GM10248 (cell line): ENCODE data around the gene ATP9A.

Experiments
- CTCF ChIA-PET: fragments of 300-600 bp; sonication (Branson Sonifier 250); formaldehyde crosslinking; extraction: SDS; loops from one replicate; lab custom pipeline; 2021; ENCODE audit warnings: antibody characterized with exemption; lab: Yijun Ruan, JAX
- POLR2A ChIA-PET: fragments of 350-650 bp; sonication (Branson Sonifier 250); formaldehyde crosslinking; extraction: SDS; loops from one replicate; lab custom pipeline; 2020; ENCODE audit warnings: antibody characterized with exemption; lab: Yijun Ruan, JAX
- DNase-seq: peaks from one replicate; pipeline ENCODE4 v3.0.0; 2012; ENCODE audit errors: extremely low spot score
- TF ChIP-seq, protein P1 (sequence below): IDR thresholded peaks from 2 replicates; pipeline ENCODE4 v1.5.1; 2012; ENCODE audit warnings: mild to moderate bottlenecking, low read depth; ENCODE audit errors: extremely low read depth, missing control alignments, control extremely low read depth

Gene ATP9A

DNA sequence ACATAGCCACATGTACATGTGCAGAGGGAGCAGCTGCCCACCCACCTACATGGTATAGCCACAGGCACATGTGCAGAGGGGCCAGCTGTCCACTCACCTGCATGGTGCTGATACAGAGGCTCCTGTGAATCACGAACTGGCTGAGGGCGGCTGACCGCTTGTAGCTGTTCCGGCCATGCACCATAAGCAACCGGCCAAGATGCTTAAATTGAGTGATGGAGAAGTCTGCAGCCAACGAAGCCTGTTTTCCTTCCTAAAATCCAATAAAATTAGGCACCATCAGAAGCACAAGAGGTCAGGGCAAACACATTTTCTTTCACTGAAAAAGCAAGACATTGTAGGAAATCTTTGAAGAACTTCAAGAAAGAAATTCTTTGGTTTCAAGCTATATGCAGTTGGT, 154.6 kb downstream of the ATP9A start:
- ChIA-PET CTCF (interaction anchor here (0.6 to 1.8 kb wide), 9 partner anchors 9 to 626 kb away, joined by 3 to 6 read pairs (median 4); no protein-coding TSS in a partner anchor), POLR2A (no interaction called here)
- DNase-seq = no peak
- TF ChIP-seq, protein P1, sequence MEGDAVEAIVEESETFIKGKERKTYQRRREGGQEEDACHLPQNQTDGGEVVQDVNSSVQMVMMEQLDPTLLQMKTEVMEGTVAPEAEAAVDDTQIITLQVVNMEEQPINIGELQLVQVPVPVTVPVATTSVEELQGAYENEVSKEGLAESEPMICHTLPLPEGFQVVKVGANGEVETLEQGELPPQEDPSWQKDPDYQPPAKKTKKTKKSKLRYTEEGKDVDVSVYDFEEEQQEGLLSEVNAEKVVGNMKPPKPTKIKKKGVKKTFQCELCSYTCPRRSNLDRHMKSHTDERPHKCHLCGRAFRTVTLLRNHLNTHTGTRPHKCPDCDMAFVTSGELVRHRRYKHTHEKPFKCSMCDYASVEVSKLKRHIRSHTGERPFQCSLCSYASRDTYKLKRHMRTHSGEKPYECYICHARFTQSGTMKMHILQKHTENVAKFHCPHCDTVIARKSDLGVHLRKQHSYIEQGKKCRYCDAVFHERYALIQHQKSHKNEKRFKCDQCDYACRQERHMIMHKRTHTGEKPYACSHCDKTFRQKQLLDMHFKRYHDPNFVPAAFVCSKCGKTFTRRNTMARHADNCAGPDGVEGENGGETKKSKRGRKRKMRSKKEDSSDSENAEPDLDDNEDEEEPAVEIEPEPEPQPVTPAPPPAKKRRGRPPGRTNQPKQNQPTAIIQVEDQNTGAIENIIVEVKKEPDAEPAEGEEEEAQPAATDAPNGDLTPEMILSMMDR = no peak

DNA sequence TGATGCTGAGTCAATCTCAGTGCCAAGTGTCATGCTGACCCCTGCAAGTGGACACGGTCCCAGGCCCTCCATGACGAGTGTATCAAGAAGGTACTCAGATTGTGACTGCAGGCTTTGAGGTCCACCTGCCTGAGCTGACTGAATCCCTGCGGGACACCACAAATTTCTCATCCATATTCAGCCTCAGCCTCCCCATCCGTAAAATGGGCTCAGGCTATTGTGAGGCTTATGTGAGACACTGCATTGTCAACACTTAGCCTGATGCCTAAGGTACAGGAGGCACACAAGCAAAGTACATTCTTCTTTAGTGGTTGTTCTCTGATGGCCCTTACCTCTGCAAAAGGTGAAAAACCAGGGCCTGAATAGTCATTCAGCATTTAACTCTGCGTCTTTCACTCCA, 155.3 kb downstream of the ATP9A start:
- POLR2A ChIA-PET = no interaction called here
- CTCF ChIA-PET = interaction anchor here (0.6 to 1.9 kb wide), 4 partner anchors 11 to 625 kb away, joined by 3 to 6 read pairs (median 4); no protein-coding TSS in a partner anchor
- TF ChIP-seq, protein P1 = no peak

DNA sequence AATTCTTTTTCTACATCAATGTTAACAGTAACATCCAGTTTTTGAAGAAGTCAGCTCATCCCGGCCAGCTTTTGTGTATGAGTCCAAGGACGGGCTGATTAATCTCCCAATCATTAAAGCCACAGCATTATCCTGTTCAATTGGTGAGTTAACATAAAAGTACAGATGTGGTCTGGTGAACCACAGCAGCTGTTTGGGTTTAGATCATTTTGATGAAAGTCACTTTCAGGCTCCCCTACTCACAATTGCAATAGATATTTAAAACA, 156.6 kb downstream of the ATP9A start:
- TF ChIP-seq, protein P1 = no peak
- DNase-seq = no peak
- CTCF ChIA-PET = interaction anchor here (1.1 to 4.1 kb wide), 3 partner anchors 13 to 624 kb away, joined by 4 to 30 read pairs (median 6); no protein-coding TSS in a partner anchor
- POLR2A ChIA-PET = no interaction called here

More for the DNA sequence above, 155.3 kb downstream of the ATP9A start:
- no peak for DNase-seq

DNA sequence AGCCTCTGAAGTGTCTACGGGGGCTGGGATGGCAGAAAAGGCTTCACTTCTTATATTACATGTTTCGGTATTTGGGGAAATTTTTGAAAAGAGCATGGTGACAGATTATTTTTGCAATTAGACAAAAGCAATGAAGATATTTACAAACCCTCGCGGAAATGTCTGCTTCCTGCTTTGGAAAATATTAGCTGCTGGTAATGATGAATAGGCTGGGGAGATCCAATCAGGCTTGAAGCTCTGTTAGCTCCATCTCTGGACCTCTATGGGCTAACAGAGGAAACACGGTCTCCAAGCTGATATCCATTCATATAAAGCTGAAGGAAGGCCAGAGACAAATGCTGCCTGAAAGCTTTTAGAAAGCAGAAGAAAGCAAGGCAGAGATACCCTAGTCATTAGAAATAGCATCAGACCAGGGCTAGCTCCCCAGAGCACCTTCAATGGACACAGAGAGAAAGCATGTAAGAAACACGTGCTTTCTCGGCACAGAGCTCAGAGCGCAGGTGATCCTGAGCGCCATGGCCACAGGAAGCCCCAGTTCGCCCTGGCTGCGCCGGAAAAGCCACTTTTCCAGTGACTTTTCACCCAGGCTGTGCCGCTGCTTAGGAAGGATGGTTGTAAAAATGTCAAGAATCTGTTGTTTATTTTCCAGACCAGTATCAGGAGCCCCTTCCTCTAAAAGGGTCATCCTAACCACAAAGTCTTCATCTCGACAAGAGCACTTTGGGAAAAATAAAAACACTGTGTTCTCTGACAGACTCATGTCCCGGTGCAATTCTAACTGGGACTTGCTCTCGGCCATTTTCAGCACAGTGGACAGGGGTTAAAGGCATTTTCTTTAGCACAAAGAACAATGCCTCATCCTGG, 157.2 kb downstream of the ATP9A start:
- POLR2A ChIA-PET = no interaction called here

DNA sequence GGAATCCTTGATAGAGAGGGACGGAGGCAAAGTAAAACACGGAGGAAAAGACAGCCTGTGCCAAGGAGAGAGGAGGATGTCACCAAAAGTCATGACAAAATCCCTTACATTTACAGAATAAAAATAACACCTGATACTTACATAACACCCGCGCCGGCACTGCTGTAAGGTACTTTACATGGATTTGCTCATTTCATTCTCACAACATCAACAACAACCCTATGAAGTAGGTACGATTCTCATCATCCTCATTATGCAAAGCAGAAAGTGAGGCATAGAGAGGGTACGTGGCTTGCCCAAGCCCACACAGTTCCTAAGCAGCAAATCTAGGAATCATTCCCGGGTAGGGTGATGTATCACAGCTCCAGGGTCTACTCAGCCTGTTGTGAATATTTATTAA, 158.1 kb downstream of the ATP9A start:
- ChIA-PET POLR2A (no interaction called here), CTCF (interaction anchor here (0.7 to 4.1 kb wide), 3 partner anchors 8 to 14 kb away, joined by 3 to 30 read pairs (median 4); no protein-coding TSS in a partner anchor)
- no peak for DNase-seq
- TF ChIP-seq, protein P1 = no peak

More for the DNA sequence above, 157.2 kb downstream of the ATP9A start:
- DNase-seq = no peak
- CTCF ChIA-PET = interaction anchor here (1.0 to 4.1 kb wide), 5 partner anchors 9 to 629 kb away, joined by 4 to 30 read pairs (median 4); no protein-coding TSS in a partner anchor
- TF ChIP-seq, protein P1 = no peak

DNA sequence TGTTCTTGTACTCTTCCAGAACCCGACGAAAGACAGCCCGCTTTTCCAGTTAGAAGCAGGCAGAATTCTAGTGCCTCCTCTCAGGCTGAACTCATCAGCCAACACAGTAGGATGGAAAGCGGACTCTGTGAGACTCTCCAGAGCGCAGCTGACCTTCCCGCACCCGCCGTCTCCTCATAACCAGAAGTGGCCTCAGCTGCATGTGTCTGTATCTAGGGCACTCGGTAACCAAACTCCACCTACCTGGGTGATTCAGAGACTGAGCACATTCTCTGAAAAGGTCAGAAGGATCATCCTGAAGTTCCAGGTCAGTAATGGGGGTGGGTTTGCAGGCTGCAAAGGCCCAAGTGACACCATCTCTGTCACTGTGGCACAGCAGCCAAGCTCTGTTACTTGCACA, 158.9 kb downstream of the ATP9A start:
- POLR2A ChIA-PET = no interaction called here
- TF ChIP-seq, protein P1 = no peak
- DNase-seq = no peak
- CTCF ChIA-PET = interaction anchor here (1.4 to 4.1 kb wide), 2 partner anchors 14 to 15 kb away, joined by 4 to 30 read pairs; no protein-coding TSS in a partner anchor
